ENCODE data around the gene TCEAL4.
"Not testable (repeated sequence)": the region's sequence is repeated elsewhere in the genome, so short reads cannot be mapped to it uniquely, and the experiment has no call there.

TCEAL4 gene
- 4.1 to 6.1 reads per million in 2 donors for total RNA-seq

- DNase-seq: peak in 1 of 5 experiments; percentile 15
Observed at GRCh38 chrX:103585411-103586313, at the start of gene TCEAL4. TCEAL4 (plus strand) TSS chrX:103585515; CDS start chrX:103586676, 1,161 bp downstream.

- no peak for DNase-seq
Observed at GRCh38 chrX:103536071-103536470, 49.2 kb upstream of the TCEAL4 start.

GRCh38 chrX:103536732-103537131 is 48.6 kb upstream of the TCEAL4 start:
- no peak for DNase-seq

- no peak for DNase-seq
Observed at GRCh38 chrX:103537871-103538387, 47.4 kb upstream of the TCEAL4 start.

- DNase-seq: no peak
Observed at GRCh38 chrX:103538728-103539127, 46.6 kb upstream of the TCEAL4 start.

GRCh38 chrX:103539695-103540094 is 45.6 kb upstream of the TCEAL4 start:
- DNase-seq: no peak

GRCh38 chrX:103540145-103540544 is 45.2 kb upstream of the TCEAL4 start:
- DNase-seq: no peak

- DNase-seq: no peak
Observed at GRCh38 chrX:103549916-103550315, 35.4 kb upstream of the TCEAL4 start.

GRCh38 chrX:103550415-103551051 is 34.8 kb upstream of the TCEAL4 start:
- no peak for DNase-seq

GRCh38 chrX:103552236-103552635 is 33.1 kb upstream of the TCEAL4 start:
- DNase-seq: no peak

GRCh38 chrX:103554687-103555424 is 30.5 kb upstream of the TCEAL4 start:
- DNase-seq: peak in 4 of 5 experiments; percentile 31 to 81 (median 40)

GRCh38 chrX:103556963-103557612 is 28.2 kb upstream of the TCEAL4 start:
- no peak for DNase-seq

- DNase-seq: no peak
Observed at GRCh38 chrX:103560256-103560655, 25.1 kb upstream of the TCEAL4 start.

- no peak for DNase-seq
Observed at GRCh38 chrX:103562801-103563200, 22.5 kb upstream of the TCEAL4 start.

- no peak for DNase-seq
Observed at GRCh38 chrX:103565197-103565596, 20.1 kb upstream of the TCEAL4 start.

GRCh38 chrX:103565752-103566151 is 19.6 kb upstream of the TCEAL4 start:
- DNase-seq: no peak

GRCh38 chrX:103571121-103571520 is 14.2 kb upstream of the TCEAL4 start:
- DNase-seq: no peak

GRCh38 chrX:103571726-103572125 is 13.6 kb upstream of the TCEAL4 start:
- no peak for DNase-seq

- DNase-seq: no peak
Observed at GRCh38 chrX:103573202-103573601, 12.1 kb upstream of the TCEAL4 start.

- no peak for DNase-seq
Observed at GRCh38 chrX:103584596-103584995, 719 bp upstream of the TCEAL4 start.

GRCh38 chrX:103586314-103586646 is 965 bp downstream of the TCEAL4 start:
- DNase-seq: no peak

GRCh38 chrX:103586659-103587058 is 1.3 kb downstream of the TCEAL4 start:
- DNase-seq: no peak

- not testable (repeated sequence) for DNase-seq
Observed at GRCh38 chrX:103592295-103592694, 7.0 kb downstream of the TCEAL4 start.

Data from T-helper 2 cell (primary cell).